Epithelial cell of proximal tubule (primary cell): ENCODE results near the gene ATXN7. TPM values are rescaled to one million over a fixed set of nuclear protein-coding genes. Genes with fewer than 3 reads are reported as not detected.

Experiments used
- DNase-seq: peaks from one replicate; pipeline ENCODE4 v3.0.0-alpha.2; 2011; ENCODE audit warnings: low read depth
- H3K4me3 ChIP-seq: 2 replicates; pipeline ENCODE4 v1.5.1; 2011; ENCODE audit warnings: low read depth, mild to moderate bottlenecking, low read length
- total RNA-seq: library from RNA; depleted of rRNA; stranded (reverse); fragments of >200 nt; gene quantifications from 2 replicates; pipeline ENCODE4 v1.2.3, GENCODE V29; 2015
- TF ChIP-seq, protein P1 (sequence below): conservative IDR thresholded peaks from 2 replicates; pipeline ENCODE4 v1.5.1; 2012; ENCODE audit warnings: low read depth, mild to moderate bottlenecking, low read length

The ATXN7 gene
- total RNA-seq, 1 donor from 2014 or later: 16.7 TPM

DNA sequence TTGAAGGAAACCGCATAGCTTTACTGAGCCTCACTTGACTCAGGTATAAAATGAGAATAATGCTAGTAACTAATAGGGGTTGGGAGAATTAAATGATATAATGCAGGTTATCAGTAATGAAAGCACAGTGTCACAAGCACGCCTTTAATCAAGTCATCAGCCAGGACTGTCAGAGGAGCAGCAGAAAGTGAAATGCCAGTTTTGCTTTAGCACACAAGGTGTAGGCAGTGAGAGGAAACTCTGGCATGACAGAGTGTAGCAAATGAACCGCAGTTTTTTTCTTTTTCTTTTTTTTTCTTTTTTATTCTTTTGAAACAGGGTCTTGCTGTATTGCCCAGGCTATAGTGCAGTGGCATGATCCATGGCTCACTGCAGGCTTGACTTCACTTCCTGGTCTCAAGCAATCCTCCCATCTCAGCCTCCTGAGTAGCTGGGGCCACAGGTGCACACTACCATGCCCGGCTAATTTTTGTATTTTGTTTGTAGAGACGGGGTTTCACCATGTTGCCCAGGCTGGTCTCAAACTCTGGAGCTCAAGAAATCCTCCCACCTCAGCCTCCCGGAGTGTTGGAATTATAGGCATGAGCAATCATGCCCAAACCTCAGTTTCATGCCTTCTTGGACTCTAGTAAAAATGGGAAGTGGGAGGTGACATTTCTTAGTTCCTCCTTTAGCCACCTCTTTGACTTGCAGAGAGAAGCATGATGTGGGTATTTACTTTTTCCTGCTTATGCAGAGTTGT, 58.2 kb downstream of the ATXN7 start:
- DNase-seq: no peak

DNA sequence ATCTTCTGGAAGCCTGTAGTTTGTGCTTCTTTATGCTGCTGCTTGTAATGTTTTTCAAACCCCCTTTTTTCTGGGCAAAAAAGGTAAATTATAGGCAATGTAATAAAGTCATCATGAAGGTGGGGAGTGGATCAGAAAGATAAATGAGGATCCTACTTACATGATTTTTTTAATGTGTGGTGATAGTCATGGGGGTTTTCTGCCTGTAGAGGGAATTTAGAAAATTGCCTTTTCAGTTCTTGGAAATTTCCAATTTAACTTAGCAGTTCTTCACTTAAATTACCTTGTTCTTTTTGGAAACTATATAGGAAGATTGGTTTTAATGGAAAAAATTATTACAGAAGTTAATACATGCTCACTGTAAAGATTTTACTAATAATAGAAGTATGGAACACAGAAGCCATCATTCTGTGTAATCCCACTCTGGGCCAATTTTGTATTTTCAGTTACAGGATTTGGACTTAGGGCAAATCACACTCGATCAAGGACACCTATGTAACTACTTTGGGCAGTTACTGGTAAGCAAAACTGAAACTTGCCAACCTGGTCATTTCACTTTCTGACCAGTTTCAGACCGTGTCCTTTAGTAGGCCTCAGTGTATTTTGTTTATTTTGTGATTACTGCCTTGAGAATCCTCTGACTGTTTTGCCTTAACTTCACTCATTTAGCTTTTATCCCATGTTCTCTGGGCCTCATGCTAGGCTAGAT, 59.0 kb downstream of the ATXN7 start:
- TF ChIP-seq, protein P1, sequence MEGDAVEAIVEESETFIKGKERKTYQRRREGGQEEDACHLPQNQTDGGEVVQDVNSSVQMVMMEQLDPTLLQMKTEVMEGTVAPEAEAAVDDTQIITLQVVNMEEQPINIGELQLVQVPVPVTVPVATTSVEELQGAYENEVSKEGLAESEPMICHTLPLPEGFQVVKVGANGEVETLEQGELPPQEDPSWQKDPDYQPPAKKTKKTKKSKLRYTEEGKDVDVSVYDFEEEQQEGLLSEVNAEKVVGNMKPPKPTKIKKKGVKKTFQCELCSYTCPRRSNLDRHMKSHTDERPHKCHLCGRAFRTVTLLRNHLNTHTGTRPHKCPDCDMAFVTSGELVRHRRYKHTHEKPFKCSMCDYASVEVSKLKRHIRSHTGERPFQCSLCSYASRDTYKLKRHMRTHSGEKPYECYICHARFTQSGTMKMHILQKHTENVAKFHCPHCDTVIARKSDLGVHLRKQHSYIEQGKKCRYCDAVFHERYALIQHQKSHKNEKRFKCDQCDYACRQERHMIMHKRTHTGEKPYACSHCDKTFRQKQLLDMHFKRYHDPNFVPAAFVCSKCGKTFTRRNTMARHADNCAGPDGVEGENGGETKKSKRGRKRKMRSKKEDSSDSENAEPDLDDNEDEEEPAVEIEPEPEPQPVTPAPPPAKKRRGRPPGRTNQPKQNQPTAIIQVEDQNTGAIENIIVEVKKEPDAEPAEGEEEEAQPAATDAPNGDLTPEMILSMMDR: no peak
- no peak overlapping the region for H3K4me3 ChIP-seq
- no peak for DNase-seq

More for the DNA sequence above, 58.2 kb downstream of the ATXN7 start:
- no peak overlapping the region for H3K4me3 ChIP-seq
- TF ChIP-seq, protein P1: no peak

DNA sequence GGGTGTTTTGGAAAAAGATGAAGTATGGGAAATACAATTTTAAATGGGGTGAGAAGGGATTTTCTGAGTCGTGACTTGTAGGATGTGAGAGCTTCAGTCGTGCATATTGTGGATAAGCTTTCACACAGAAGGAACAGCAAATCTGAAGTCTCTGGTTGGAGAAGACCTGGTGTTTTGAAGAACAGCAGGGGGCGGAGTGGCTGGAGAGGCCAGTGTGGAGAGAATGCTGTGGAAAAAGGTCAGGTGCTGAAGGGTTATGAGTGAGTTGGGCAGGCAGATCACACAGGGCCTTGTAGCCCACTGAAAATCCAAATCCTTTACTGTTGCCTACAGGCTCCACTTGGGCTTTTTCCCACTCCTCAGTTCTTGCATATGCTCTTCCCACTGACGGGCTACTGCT, 62.6 kb downstream of the ATXN7 start:
- DNase-seq: no peak
- H3K4me3 ChIP-seq: no peak overlapping the region
- TF ChIP-seq, protein P1: no peak

DNA sequence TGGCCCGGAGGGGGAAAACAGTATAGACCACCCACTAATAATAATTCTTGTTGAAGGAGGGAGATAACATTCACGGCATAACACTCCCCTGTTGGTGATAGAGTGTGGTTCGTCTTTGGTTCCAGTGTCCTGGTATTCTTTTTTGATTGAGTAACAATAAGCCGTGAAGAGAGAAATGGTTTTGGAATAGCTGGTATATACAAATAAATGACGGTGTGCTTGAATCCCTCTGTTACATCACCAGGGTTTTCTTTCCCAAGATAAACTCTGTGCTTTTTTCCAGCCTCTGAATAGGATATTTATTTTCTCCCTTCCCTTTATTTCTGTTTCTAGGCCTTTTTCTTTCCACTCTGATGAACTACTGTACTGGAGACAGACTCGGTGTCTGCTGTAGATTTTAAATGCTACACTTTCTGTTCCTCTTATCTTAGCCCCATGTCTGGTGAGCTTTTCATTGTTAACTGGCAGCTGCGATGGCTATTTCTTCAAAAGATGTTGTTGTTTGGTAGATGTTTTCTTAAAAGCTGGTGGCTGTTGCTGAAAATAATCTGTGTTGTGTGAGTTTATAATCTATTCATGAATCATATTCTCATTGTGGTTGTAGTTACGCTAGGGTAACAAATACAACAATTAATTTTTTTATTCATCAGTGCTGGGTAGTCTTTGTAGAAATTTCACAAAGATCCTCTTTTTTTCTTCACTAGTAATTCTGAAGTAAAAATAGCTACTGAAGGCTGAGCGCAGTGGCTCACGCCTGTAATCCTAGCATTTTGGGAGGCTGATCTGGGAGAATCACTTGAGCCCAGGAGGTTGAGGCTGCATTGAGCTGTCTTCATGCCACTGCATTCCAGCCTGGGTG, 64.0 kb downstream of the ATXN7 start:
- TF ChIP-seq, protein P1: no peak
- H3K4me3 ChIP-seq: no peak overlapping the region
- no peak for DNase-seq

DNA sequence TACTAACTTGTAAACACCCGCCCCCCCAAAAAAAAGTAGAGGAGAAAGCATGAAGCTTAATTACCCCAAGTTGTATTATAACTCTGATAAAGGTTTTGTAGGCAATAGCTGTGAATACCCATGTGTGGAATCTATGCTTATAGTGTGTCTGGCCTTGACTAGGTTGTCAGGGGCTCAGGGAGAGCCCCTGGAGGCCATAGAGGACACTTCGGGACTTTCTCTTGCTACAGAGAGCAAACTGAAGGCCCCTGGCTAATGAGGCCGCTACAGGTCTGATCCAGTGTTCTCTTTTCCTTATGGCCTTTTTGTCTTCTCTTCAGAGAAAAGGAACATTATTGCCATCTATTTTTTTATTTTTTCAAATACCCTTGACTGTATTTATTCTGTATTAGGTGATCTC, 67.6 kb downstream of the ATXN7 start:
- no peak for DNase-seq
- TF ChIP-seq, protein P1: no peak
- no peak overlapping the region for H3K4me3 ChIP-seq

DNA sequence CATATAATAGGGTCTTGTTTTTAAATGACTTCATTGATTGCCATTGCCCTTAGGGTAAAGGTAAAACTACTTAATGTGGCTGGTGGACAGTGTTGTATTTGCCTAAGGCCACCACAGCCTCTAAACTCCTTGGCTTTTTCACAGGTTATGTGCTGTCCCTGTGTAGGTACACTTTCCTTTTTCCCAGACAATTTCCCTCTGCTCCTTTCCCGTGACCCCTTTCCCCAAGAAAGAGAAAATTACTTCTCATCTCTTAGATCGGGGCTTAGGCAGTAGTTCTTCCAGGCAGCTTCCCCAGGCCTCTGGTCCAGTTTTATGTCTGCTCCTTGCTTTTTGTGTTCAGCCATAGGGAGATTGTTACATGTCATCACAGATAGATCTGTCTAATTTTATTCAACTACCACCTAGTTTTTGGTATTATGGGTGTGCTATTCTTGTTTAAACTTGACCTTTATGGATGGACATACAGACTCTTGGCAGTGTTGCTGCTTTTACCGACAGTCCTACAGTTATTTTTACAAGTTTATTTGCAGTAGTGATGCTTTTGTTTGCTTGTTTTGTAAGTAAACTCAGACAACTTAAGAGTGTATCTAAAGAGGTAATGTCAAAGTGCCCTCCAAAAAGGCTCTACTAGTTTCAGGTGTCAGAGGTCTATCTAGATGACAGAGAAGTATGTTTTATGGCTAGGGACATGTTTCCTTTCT, 69.0 kb downstream of the ATXN7 start:
- TF ChIP-seq, protein P1: no peak
- DNase-seq: no peak
- no peak overlapping the region for H3K4me3 ChIP-seq
